ENCODE measurements around the gene KCNIP4. TPM values are rescaled to one million over a fixed set of nuclear protein-coding genes. Genes with fewer than 3 reads are reported as not detected.

KCNIP4 gene
- total and polyA plus RNA-seq, 10 donors: not detected

DNA sequence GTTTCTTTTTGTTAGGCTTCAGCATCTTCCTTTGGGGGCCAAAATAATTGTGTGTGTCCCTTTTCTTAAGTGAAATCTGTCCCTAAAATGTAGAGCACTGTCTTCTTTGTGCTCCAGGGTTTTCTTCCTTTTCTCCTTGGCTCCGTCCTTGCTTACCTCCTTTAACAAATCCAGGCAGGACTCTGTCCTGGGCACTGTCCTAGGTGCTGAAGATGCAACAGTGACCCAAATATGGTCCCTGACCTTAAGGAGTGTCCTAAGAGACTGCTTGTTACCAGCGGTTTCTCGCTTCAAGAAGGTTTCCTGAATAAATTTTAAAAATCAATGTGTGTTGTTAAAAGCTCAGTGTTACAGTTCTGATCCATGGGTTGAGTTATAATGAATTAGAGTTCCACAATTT lies 471.8 kb downstream of the KCNIP4 start:
- intact Hi-C loops (cut with DNase I; ENCODE audit: low total_unique reads): no loop called here
- H3K4me3 ChIP-seq: no peak overlapping the region
- no peak overlapping the region for H3K27ac ChIP-seq
- WGBS, 5 donors: 28 to 35% (median 32%) methylated on average over 3 of the region's 3 CpGs
- no peak for TF ChIP-seq POLR2AphosphoS5 (IDR thresholded peaks at IDR 0.05)
- H3K36me3 ChIP-seq: no peaks in the 10 kb centered on the region
- no peaks in the 10 kb centered on the region for H3K4me1 ChIP-seq
- DNase-seq: no peak
- no peaks in the 10 kb centered on the region for H3K27me3 ChIP-seq (replicated peaks in 1 of 7)
- no peaks in the 10 kb centered on the region for H3K9me3 ChIP-seq

DNA sequence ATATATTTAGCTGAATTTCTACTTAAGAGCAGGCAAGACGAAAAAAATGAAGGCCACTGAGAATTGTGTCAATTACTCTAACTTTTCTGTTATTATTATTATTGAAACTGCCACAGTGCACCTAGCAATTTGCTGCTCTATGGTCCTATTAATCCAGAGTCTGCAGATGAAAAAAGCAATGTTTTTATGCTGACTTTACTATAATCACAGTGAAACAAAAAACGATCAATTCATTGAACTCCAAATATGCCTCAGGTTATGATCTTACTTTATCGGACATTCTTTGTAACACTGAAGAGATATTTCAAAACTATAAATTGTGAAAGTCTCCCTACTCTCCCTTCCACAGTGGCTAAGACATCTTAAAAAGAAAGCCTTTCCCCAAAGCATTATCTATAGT lies 474.4 kb downstream of the KCNIP4 start:
- H3K9me3 ChIP-seq: no peaks in the 10 kb centered on the region
- H3K36me3 ChIP-seq: no peaks in the 10 kb centered on the region
- H3K27me3 ChIP-seq (replicated peaks in 1 of 7): no peaks in the 10 kb centered on the region
- H3K4me3 ChIP-seq: no peak overlapping the region
- no peak overlapping the region for H3K27ac ChIP-seq
- TF ChIP-seq POLR2A (IDR thresholded peaks at IDR 0.05) (no peak), POLR2AphosphoS5 (IDR thresholded peaks at IDR 0.05) (no peak)
- TF ChIP-seq, protein P1, sequence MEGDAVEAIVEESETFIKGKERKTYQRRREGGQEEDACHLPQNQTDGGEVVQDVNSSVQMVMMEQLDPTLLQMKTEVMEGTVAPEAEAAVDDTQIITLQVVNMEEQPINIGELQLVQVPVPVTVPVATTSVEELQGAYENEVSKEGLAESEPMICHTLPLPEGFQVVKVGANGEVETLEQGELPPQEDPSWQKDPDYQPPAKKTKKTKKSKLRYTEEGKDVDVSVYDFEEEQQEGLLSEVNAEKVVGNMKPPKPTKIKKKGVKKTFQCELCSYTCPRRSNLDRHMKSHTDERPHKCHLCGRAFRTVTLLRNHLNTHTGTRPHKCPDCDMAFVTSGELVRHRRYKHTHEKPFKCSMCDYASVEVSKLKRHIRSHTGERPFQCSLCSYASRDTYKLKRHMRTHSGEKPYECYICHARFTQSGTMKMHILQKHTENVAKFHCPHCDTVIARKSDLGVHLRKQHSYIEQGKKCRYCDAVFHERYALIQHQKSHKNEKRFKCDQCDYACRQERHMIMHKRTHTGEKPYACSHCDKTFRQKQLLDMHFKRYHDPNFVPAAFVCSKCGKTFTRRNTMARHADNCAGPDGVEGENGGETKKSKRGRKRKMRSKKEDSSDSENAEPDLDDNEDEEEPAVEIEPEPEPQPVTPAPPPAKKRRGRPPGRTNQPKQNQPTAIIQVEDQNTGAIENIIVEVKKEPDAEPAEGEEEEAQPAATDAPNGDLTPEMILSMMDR (IDR thresholded peaks at IDR 0.05 in 8 of 11, conservative IDR thresholded peaks at IDR 0.05 in 3 of 11): no peak
- WGBS, 5 donors: 56 to 78% (median 70%) methylated on average over 3 of the region's 3 CpGs
- intact Hi-C loops (cut with DNase I; ENCODE audit: low total_unique reads): no loop called here
- no peak for DNase-seq
- H3K4me1 ChIP-seq: no peaks in the 10 kb centered on the region

- intact Hi-C loops (cut with DNase I; ENCODE audit: low total_unique reads): no loop called here
- no peak for DNase-seq
- 12 to 33% (median 28%) methylated on average over 1 of the region's 1 CpG for WGBS, 5 donors
These were observed 478.0 kb downstream of the KCNIP4 start for GRCh38 chr4:21470535-21470934.

DNA sequence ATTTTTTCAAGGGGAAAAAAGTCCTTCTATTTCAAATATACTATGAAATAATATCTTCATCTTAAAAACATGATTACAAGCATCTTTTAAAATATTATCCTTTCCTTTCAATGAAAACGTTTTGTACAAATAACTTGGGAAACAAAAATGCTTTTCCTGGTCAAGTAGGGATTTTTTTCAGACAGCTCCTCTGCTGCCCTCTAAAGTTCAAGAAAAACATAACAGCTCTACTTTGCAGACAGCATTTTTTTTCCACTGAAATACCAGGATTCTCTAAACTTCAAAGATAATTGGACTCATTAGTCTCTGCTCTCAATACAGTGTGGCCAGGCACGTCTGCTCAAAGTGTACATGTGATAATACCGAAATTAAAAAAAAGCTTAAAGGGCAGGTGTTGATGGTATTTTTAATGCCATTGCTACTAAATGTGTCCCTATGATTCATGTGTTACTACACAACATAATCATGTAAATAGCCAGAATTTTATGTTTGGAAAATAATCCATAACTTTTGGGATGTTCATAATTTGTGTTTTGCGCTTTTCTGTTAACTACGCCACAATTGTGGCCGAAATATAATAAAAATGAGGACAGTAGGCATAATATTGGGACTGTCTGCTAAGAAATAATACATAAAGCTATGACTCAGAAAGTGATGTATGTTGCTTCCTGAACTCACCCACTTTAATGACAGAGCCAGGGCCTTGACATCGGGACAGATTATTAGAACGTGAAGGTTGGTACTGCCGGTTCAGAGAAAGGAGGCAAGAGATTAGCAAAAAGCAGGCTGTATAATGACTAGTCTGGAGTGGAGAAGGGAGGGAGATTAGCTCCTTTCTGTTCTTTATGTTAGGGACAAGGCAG lies 478.9 kb downstream of the KCNIP4 start:
- no peak overlapping the region for H3K27ac ChIP-seq
- no peaks in the 10 kb centered on the region for H3K4me1 ChIP-seq
- no peaks in the 10 kb centered on the region for H3K36me3 ChIP-seq
- WGBS, 5 donors: 39 to 50% (median 48%) methylated on average over 9 of the region's 9 CpGs
- no peak for DNase-seq
- H3K27me3 ChIP-seq (replicated peaks in 1 of 7): no peaks in the 10 kb centered on the region
- H3K9me3 ChIP-seq: no peaks in the 10 kb centered on the region
- no peak for TF ChIP-seq POLR2A (IDR thresholded peaks at IDR 0.05)
- no peak for TF ChIP-seq POLR2AphosphoS5 (IDR thresholded peaks at IDR 0.05)
- TF ChIP-seq, protein P1 (IDR thresholded peaks at IDR 0.05 in 8 of 11, conservative IDR thresholded peaks at IDR 0.05 in 3 of 11): peak in 3 of 11 experiments; percentile 24 to 27 (median 27)
- intact Hi-C loops (cut with DNase I; ENCODE audit: low total_unique reads): loop anchor here (10.0 kb wide), 1 partner anchor 695 kb away; no protein-coding TSS in a partner anchor
- no peak overlapping the region for H3K4me3 ChIP-seq

More at GRCh38 chr4:21470535-21470934, 478.0 kb downstream of the KCNIP4 start:
- no peaks in the 10 kb centered on the region for H3K27me3 ChIP-seq (replicated peaks in 1 of 7)
- H3K4me1 ChIP-seq: no peaks in the 10 kb centered on the region
- H3K9me3 ChIP-seq: no peaks in the 10 kb centered on the region
- TF ChIP-seq, protein P1 (IDR thresholded peaks at IDR 0.05 in 8 of 11, conservative IDR thresholded peaks at IDR 0.05 in 3 of 11): no peak
- H3K27ac ChIP-seq: no peak overlapping the region
- no peak overlapping the region for H3K4me3 ChIP-seq
- no peaks in the 10 kb centered on the region for H3K36me3 ChIP-seq
